Measurements from ENCODE around the gene ERBB4.

DNA sequence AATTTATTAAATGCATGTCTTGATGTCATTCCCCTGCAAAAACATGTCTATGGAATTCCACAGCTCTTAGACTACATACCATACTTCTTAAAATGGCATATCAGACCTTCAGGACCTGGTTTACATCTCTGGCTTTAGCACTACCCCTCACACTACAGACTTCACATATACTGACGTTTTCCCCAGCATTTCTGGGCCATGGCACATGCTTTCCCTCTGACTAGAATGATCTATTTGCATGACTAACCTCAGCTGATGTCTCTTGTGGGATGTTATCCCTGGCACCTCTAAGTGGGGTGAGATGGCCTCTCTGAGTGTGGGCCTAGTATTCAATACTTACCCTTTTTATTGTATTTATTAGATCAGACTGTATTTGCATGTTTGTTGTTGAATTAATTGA is 381.6 kb downstream of the ERBB4 start:
- TF ChIP-seq, protein P1, sequence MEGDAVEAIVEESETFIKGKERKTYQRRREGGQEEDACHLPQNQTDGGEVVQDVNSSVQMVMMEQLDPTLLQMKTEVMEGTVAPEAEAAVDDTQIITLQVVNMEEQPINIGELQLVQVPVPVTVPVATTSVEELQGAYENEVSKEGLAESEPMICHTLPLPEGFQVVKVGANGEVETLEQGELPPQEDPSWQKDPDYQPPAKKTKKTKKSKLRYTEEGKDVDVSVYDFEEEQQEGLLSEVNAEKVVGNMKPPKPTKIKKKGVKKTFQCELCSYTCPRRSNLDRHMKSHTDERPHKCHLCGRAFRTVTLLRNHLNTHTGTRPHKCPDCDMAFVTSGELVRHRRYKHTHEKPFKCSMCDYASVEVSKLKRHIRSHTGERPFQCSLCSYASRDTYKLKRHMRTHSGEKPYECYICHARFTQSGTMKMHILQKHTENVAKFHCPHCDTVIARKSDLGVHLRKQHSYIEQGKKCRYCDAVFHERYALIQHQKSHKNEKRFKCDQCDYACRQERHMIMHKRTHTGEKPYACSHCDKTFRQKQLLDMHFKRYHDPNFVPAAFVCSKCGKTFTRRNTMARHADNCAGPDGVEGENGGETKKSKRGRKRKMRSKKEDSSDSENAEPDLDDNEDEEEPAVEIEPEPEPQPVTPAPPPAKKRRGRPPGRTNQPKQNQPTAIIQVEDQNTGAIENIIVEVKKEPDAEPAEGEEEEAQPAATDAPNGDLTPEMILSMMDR (IDR thresholded peaks at IDR 0.05 in 4 of 5, conservative IDR thresholded peaks at IDR 0.05 in 1 of 5) = no peak
- no peak for TF ChIP-seq POLR2A (IDR thresholded peaks at IDR 0.05)

Data from gastrocnemius medialis (tissue), 4 donors.